ENCODE results near the gene GID4. TPM values are rescaled to one million over a fixed set of nuclear protein-coding genes. Genes with fewer than 3 reads are reported as not detected.

Gene GID4
- polyA plus RNA-seq, 1 donor: 9.9 TPM

DNA sequence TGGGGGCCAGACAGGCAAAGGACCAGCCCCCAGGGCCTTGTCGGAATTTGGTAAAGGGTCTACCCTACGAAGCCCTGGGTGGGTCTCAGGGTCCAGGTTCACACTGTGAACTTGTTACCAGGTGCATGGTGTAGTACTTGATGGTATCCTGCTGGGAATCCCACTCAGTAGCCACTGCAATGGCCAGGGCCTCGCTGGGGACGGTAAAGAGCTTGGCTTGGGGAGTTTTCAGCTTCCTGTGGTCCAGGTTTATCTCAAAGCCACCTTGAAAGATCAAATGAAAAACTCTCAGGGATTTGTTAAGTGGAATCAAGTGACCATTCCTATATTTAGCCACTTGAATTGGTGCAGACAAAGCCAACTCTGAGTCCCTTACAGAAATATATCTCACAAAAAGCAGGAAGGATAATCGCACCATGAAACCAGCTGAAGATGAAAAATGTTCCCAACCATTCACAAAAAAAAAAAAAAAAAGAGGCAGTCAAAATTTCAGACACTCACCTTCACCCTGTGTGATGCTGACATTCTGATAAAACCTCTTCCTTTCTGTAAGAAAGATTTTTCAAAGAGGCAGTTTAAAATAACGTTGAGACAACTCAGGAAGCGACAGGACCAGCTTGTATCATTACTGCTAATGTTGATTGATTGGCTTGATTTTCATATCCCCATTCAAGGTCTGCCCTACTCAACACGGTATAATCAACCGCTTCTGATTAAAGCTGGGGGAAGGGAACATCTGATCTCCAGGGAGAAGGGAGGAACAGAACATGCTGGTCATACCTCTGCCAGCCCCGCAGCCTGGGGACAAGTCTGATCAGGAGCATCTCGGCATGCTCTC, 10.9 kb upstream of the GID4 start:
- Histone ChIP-seq H3K36me3 (ENCODE audit: control insufficient read depth, insufficient read depth, low read length) (peaks cover 28% of the 10 kb centered on the region), H3K4me1 (ENCODE audit: control insufficient read depth, insufficient read depth, low read length) (no peaks in the 10 kb centered on the region), H3K27me3 (ENCODE audit: control insufficient read depth, insufficient read depth, low read length) (no peaks in the 10 kb centered on the region), H3K27ac (ENCODE audit: low read length) (no peak overlapping the region), H3K9me3 (ENCODE audit: control insufficient read depth, low read depth, low read length) (no peaks in the 10 kb centered on the region), H3K4me3 (ENCODE audit: low read length) (no peak overlapping the region)
- 90% methylated on average over 1 of the region's 11 CpGs for WGBS (ENCODE audit: insufficient coverage, low lambda C conversion rate)
- DNase-seq: no peak

DNA sequence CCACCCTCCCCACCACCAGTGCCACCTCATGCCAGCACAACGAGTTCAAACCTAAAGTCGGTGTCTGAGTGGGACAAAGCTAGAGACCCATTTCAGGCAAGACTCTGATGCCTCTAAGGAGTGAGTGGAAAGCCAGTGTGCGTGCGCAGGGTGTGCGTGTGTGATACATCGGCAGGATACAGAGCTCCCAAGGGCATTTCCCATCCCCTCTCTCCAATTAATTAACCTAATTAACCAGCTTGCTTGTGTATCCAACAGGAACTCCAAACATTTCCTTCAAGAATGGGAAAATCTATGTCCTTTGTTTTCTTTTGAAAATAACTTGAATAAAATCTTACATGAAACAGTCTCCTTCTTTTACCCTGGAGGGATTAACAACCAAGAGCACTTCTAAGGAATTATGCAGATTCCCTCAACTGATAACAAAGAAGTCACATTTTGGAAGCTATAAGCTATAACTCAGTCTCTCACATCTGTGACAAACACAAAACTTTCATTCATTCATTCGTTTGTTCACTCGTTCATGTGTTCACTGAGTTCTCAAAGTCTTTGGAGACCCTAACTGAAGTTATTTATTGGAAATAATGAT, 10.2 kb upstream of the GID4 start:
- H3K36me3 ChIP-seq (ENCODE audit: control insufficient read depth, insufficient read depth, low read length): peaks cover 24% of the 10 kb centered on the region
- H3K9me3 ChIP-seq (ENCODE audit: control insufficient read depth, low read depth, low read length): no peaks in the 10 kb centered on the region
- H3K4me3 ChIP-seq (ENCODE audit: low read length): no peak overlapping the region
- DNase-seq: no peak
- H3K4me1 ChIP-seq (ENCODE audit: control insufficient read depth, insufficient read depth, low read length): no peaks in the 10 kb centered on the region
- H3K27me3 ChIP-seq (ENCODE audit: control insufficient read depth, insufficient read depth, low read length): no peaks in the 10 kb centered on the region
- 100% methylated on average over 2 of the region's 8 CpGs for WGBS (ENCODE audit: insufficient coverage, low lambda C conversion rate)
- H3K27ac ChIP-seq (ENCODE audit: low read length): no peak overlapping the region

DNA sequence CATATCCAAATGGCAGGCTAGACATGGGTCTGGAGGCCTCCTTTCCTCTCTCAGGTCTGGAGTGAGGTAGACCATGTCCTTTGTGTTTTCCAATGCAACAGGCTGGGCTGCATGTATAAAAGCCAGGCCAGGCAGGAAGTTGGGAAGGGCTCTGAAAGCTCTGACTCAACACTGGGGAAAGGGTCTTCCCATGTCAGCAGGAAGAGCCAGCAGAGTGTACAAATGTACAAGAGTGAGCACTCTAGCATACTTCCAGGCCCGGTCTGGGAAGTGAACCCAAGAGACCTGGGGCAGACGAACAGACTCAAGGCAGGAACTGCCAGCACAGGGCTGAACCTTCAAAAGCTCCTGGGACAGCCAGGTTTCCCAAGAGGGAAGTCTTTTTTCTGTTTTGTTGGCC, 7.3 kb upstream of the GID4 start:
- Histone ChIP-seq H3K4me1 (ENCODE audit: control insufficient read depth, insufficient read depth, low read length) (no peaks in the 10 kb centered on the region), H3K9me3 (ENCODE audit: control insufficient read depth, low read depth, low read length) (no peaks in the 10 kb centered on the region), H3K4me3 (ENCODE audit: low read length) (no peak overlapping the region), H3K27me3 (ENCODE audit: control insufficient read depth, insufficient read depth, low read length) (no peaks in the 10 kb centered on the region), H3K36me3 (ENCODE audit: control insufficient read depth, insufficient read depth, low read length) (peaks cover 11% of the 10 kb centered on the region), H3K27ac (ENCODE audit: low read length) (no peak overlapping the region)
- WGBS (ENCODE audit: insufficient coverage, low lambda C conversion rate): no CpG with 5 or more reads among the region's 2 CpGs
- no peak for DNase-seq

DNA sequence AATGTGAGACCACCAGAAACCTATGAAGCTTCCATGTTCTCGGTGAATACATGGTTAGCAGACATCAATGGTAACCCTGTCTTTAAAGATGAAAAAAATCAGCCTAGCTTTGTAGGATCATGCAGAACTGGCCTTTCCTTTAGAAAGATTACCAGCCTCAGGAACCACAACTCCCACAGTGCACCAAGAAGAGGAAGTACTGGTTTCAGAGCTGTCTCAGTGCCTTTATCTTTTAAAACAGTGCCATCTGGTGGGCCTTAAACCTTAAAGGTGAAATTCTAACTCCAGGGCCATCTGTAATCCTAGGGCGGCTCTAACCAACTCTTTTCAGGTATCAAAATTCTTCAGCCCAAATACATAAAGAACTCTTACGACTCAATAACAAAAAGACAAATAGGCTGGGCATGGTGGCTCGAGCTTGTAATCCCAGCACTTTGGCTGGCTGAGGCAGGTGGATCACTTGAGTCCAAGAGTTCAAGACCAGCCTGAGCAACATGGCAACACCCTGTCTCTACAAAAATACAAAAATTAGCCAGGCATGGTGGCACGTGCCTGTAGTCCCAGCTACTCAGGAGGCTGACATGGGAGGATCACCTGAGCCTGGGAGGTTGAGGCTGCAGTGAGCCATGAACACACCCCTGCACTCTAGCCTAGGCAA, 5.6 kb upstream of the GID4 start:
- peak; percentile 68 to 70 for DNase-seq
- Histone ChIP-seq H3K4me3 (ENCODE audit: low read length) (no peak overlapping the region), H3K9me3 (ENCODE audit: control insufficient read depth, low read depth, low read length) (no peaks in the 10 kb centered on the region), H3K36me3 (ENCODE audit: control insufficient read depth, insufficient read depth, low read length) (no peaks in the 10 kb centered on the region), H3K4me1 (ENCODE audit: control insufficient read depth, insufficient read depth, low read length) (peaks cover 5% of the 10 kb centered on the region), H3K27me3 (ENCODE audit: control insufficient read depth, insufficient read depth, low read length) (no peaks in the 10 kb centered on the region), H3K27ac (ENCODE audit: low read length) (no peak overlapping the region)
- no CpG with 5 or more reads among the region's 5 CpGs for WGBS (ENCODE audit: insufficient coverage, low lambda C conversion rate)

DNA sequence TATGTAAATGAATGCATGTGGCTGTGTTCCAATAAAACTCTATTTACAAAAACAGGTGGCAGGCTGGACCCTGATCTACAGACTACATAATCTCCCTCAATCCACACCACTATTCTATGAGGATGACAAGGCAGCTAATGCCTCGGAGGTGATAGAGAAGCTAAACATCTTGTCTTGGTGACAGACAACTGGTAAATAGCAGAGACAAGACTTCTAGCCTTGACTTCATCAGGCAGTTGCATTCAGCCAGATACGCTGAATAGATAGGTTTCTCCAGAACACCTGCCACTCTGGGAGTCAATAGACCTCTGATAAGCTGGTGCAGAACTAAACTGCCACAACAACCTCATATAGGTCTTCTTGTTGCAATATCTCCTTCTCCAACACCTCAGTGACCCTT, 3.5 kb upstream of the GID4 start:
- Histone ChIP-seq H3K4me1 (ENCODE audit: control insufficient read depth, insufficient read depth, low read length) (peaks cover 11% of the 10 kb centered on the region), H3K27me3 (ENCODE audit: control insufficient read depth, insufficient read depth, low read length) (no peaks in the 10 kb centered on the region), H3K4me3 (ENCODE audit: low read length) (no peak overlapping the region), H3K36me3 (ENCODE audit: control insufficient read depth, insufficient read depth, low read length) (no peaks in the 10 kb centered on the region), H3K9me3 (ENCODE audit: control insufficient read depth, low read depth, low read length) (no peaks in the 10 kb centered on the region), H3K27ac (ENCODE audit: low read length) (no peak overlapping the region)
- DNase-seq: no peak
- WGBS (ENCODE audit: insufficient coverage, low lambda C conversion rate): no CpG with 5 or more reads among the region's 2 CpGs

DNA sequence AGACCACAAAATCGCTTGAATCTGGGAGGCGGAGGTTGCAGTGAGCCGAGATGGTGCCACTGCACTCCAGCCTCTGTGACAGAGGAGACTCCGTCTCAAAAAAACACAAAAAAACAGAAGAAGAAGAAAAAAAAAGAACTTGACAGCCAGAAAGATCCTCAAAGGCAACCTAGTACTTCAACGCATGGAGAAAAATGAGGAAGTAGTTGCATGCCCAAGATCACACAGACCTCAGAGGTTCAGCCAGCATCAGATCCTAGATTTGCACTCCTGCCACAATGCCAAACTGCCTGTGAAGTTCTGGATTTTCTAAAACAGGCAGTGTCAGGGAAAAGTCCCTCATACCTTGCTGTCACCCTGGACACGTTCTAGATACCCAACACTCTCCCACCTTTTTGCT, 1.7 kb upstream of the GID4 start:
- H3K4me3 ChIP-seq (ENCODE audit: low read length): no peak overlapping the region
- H3K27me3 ChIP-seq (ENCODE audit: control insufficient read depth, insufficient read depth, low read length): no peaks in the 10 kb centered on the region
- WGBS (ENCODE audit: insufficient coverage, low lambda C conversion rate): 86% methylated on average over 2 of the region's 6 CpGs
- no peaks in the 10 kb centered on the region for H3K36me3 ChIP-seq (ENCODE audit: control insufficient read depth, insufficient read depth, low read length)
- H3K9me3 ChIP-seq (ENCODE audit: control insufficient read depth, low read depth, low read length): no peaks in the 10 kb centered on the region
- peaks cover 14% of the 10 kb centered on the region for H3K4me1 ChIP-seq (ENCODE audit: control insufficient read depth, insufficient read depth, low read length)
- no peak overlapping the region for H3K27ac ChIP-seq (ENCODE audit: low read length)
- DNase-seq: no peak

DNA sequence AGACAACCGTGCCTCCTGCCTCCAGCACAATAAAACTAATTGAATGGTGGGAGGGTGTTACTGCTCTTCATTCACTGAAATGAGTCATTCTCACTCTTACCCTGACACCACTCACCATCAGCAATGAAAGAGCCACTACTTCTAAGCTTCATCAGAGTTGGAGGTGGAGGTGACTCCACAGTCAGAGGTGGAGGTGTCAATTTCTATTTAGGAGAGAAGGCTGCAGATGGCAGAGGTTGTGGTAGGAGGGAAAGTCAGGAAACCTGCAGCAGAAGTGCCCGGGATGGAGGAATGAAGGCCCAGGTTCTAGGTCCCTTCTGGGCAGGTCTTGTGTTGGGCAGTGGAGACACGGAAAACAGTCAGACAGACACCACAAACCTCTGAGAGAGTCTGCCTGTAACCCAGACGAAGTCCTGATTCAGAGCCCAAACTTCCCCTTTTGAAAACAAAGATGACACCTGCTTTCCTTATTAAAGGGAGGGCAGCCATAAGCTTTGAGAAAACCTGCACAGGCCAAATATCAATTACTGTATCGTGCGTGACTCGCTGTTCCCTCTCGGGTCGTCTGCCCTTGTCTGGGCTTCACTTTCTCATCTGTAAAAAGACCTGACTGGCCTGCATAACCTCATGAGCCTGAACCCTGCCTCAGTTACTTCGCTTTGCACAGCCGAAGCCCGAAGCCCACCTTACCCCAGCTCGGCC, 908 bp upstream of the GID4 start:
- no peaks in the 10 kb centered on the region for H3K36me3 ChIP-seq (ENCODE audit: control insufficient read depth, insufficient read depth, low read length)
- no peaks in the 10 kb centered on the region for H3K27me3 ChIP-seq (ENCODE audit: control insufficient read depth, insufficient read depth, low read length)
- H3K4me1 ChIP-seq (ENCODE audit: control insufficient read depth, insufficient read depth, low read length): peaks cover 14% of the 10 kb centered on the region
- DNase-seq: peak in 1 of 2 donors; percentile 16
- WGBS (ENCODE audit: insufficient coverage, low lambda C conversion rate): no CpG with 5 or more reads among the region's 13 CpGs
- no peaks in the 10 kb centered on the region for H3K9me3 ChIP-seq (ENCODE audit: control insufficient read depth, low read depth, low read length)
- peak overlapping the region; percentile 97 for H3K4me3 ChIP-seq (ENCODE audit: low read length)
- H3K27ac ChIP-seq (ENCODE audit: low read length): peak overlapping the region; percentile 71

DNA sequence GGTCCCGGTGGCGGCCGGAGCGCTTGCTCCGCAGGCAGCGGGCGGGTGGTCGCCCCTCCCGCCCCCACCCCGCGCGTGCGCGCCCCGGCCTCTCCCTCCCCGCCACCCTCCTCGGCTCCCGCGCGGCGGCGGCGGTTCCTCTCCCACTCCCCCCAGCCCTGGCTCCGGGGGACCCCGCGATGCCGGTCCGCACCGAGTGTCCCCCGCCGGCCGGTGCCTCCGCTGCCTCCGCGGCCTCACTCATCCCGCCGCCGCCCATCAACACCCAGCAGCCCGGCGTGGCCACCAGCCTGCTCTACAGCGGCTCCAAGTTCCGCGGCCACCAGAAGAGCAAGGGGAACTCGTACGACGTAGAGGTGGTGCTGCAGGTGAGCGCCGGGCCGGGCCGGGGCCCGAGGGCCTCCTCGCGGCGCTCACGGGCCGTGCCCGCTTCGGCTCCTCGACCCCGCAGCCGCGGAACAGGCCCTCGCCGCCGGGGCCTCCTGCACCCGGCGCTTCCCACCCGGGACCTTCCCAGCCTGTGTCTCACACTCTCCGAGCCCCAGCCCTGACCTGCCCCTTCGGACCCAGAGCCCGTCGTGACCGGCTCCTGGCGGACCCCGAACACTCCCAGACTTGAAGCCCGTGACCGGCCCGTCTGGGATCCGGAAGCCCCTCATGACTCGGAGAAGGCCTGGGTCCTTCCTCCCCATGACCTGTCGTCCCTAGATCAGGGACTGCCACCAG, 490 bp downstream of the GID4 start:
- no CpG with 5 or more reads among the region's 81 CpGs for WGBS (ENCODE audit: insufficient coverage, low lambda C conversion rate)
- Histone ChIP-seq H3K36me3 (ENCODE audit: control insufficient read depth, insufficient read depth, low read length) (peaks cover 4% of the 10 kb centered on the region), H3K4me3 (ENCODE audit: low read length) (peak overlapping the region; percentile 97), H3K9me3 (ENCODE audit: control insufficient read depth, low read depth, low read length) (no peaks in the 10 kb centered on the region), H3K4me1 (ENCODE audit: control insufficient read depth, insufficient read depth, low read length) (peaks cover 14% of the 10 kb centered on the region), H3K27me3 (ENCODE audit: control insufficient read depth, insufficient read depth, low read length) (no peaks in the 10 kb centered on the region), H3K27ac (ENCODE audit: low read length) (peak overlapping the region; percentile 38)
- peak; percentile 19 to 43 for DNase-seq

DNA sequence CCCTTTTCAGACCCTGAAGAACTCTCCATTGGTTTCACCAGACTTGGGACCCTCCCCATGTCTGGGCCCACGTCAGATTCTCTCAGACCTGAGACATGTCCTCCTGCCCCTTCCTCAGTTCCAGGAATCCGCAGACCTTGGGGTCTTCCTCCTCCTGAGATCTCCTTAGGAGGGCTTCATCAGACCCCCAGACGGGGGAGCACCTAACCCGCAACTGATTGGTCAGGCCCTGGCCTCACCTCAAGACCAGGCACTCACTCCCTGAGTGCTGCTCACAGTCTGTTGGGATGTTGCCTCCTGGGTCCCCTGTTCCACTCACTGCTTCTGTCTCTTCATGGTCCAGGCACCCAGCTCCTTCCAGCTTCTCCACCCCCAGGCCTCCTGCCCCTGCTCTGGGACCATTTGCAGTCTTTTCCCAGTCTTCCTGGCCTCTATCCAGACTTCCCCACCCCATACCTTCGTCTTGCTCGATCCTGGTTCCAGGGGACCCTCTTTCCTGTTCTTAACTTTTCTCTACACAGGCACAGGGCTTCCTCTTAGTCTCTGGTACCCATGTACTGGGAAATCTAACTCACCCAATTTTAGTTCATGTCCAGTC, 1.2 kb downstream of the GID4 start:
- H3K9me3 ChIP-seq (ENCODE audit: control insufficient read depth, low read depth, low read length): no peaks in the 10 kb centered on the region
- WGBS (ENCODE audit: insufficient coverage, low lambda C conversion rate): 60% methylated on average over 2 of the region's 6 CpGs
- peaks cover 14% of the 10 kb centered on the region for H3K4me1 ChIP-seq (ENCODE audit: control insufficient read depth, insufficient read depth, low read length)
- H3K27ac ChIP-seq (ENCODE audit: low read length): no peak overlapping the region
- H3K27me3 ChIP-seq (ENCODE audit: control insufficient read depth, insufficient read depth, low read length): no peaks in the 10 kb centered on the region
- peak overlapping the region; percentile 97 for H3K4me3 ChIP-seq (ENCODE audit: low read length)
- H3K36me3 ChIP-seq (ENCODE audit: control insufficient read depth, insufficient read depth, low read length): peaks cover 4% of the 10 kb centered on the region
- DNase-seq: no peak

All from large intestine (tissue), 3 donors.